Measurements from ENCODE around the gene PDGFB.

GRCh38 chr22:39236321-39237317 is 8.2 kb downstream of the PDGFB start:
- TF ChIP-seq ZNF384 (IDR thresholded peaks at IDR 0.05) (no peak), HDGF (IDR thresholded peaks at IDR 0.05; ENCODE audit: borderline replicate concordance) (no peak), FOXK2 (IDR thresholded peaks at IDR 0.05) (no peak), NFRKB (IDR thresholded peaks at IDR 0.05) (no peak), TARDBP (IDR thresholded peaks at IDR 0.05) (no peak), SP1 (IDR thresholded peaks at IDR 0.05) (no peak), FOXM1 (IDR thresholded peaks at IDR 0.05; ENCODE audit: borderline replicate concordance) (no peak), CTBP1 (IDR thresholded peaks at IDR 0.05; ENCODE audit: borderline replicate concordance) (no peak), ARNT (IDR thresholded peaks at IDR 0.05) (no peak)
